B cell (primary cell): ENCODE data around the gene PDE3A.

Source experiments
- EZH2 ChIP-seq: IDR thresholded peaks from 2 replicates; pipeline ENCODE4 v1.6.1; 2012; ENCODE audit warnings: borderline replicate concordance, low read depth, mild to moderate bottlenecking, moderate library complexity, low read length; ENCODE audit not compliant: insufficient read depth, poor library complexity, severe bottlenecking
- TF ChIP-seq, protein P1 (sequence below): fragments of 200-600 bp; IDR thresholded peaks from one replicate; pipeline ENCODE4 v1.8.0; 2022; ENCODE audit warnings: antibody characterized with exemption, mild to moderate bottlenecking

DNA sequence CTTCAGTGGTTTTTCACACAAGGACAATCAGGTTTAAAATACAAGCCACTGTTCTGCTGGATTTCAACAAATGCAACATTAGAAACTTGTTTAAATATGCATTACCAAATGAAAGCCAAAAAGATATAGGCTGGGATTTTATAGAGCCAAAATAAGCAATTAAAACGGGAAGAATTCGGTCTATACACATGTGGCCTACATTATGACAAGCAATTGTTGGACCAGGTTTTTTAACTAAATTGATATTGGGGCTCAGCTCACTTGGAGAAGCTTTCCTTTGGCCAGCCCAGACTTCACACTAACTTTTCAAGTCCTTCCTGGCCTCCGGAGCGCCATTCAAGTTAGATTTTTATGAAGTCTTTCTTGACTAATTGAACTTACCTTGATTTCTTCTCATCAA, 16.9 kb upstream of the PDE3A start:
- TF ChIP-seq, protein P1, sequence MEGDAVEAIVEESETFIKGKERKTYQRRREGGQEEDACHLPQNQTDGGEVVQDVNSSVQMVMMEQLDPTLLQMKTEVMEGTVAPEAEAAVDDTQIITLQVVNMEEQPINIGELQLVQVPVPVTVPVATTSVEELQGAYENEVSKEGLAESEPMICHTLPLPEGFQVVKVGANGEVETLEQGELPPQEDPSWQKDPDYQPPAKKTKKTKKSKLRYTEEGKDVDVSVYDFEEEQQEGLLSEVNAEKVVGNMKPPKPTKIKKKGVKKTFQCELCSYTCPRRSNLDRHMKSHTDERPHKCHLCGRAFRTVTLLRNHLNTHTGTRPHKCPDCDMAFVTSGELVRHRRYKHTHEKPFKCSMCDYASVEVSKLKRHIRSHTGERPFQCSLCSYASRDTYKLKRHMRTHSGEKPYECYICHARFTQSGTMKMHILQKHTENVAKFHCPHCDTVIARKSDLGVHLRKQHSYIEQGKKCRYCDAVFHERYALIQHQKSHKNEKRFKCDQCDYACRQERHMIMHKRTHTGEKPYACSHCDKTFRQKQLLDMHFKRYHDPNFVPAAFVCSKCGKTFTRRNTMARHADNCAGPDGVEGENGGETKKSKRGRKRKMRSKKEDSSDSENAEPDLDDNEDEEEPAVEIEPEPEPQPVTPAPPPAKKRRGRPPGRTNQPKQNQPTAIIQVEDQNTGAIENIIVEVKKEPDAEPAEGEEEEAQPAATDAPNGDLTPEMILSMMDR = no peak
- TF ChIP-seq EZH2 = no peak
